Gastrocnemius medialis (tissue), 4 donors: Measurements from ENCODE around the gene NR2C2. TPM values are rescaled to one million over a fixed set of nuclear protein-coding genes. Genes with fewer than 3 reads are reported as not detected.
A peak's percentile ranks its signal among the peaks of the same experiment; 100 is the strongest.
"Not testable (repeated sequence)": the region's sequence is repeated elsewhere in the genome, so short reads cannot be mapped to it uniquely, and the experiment has no call there.

Source experiments
- ATAC-seq, 2 donors: fragments of 150-250 bp; one replicate each; pipeline ENCODE4 v1.9.1; 2016
- DNase-seq, 2 donors: peaks; one replicate each; pipeline ENCODE4 v3.0.0-alpha.2; 2019
- H3K27ac ChIP-seq, 4 donors: fragments of 200-600 bp; sonication (generic); 1 replicate in 1 of 4; 2 replicates in 3 of 4; pipeline ENCODE4 v1.5.1; 2016 to 2018; ENCODE audit warnings: mild to moderate bottlenecking in 2 of 4, moderate library complexity in 1 of 4
- H3K27me3 ChIP-seq, 3 donors: fragments of 200-600 bp; sonication (generic) in 2 of 3; 1 replicate in 1 of 3; 2 replicates in 2 of 3; pipeline versions ENCODE4 v1.5.1 to v1.6.0; 2016 to 2019; ENCODE audit warnings: mild to moderate bottlenecking in 1 of 3, moderate library complexity in 1 of 3
- H3K36me3 ChIP-seq, 2 donors: fragments of 200-600 bp; sonication (generic) in 1 of 2; one replicate each; pipeline ENCODE4 v1.5.1; 2017 to 2018
- H3K4me1 ChIP-seq, 2 donors: fragments of 200-600 bp; sonication (generic) in 1 of 2; one replicate each; pipeline ENCODE4 v1.5.1; 2016 to 2017; ENCODE audit warnings: mild to moderate bottlenecking in 2 of 2
- H3K4me3 ChIP-seq, 4 donors: fragments of 200-600 bp; sonication (generic) in 3 of 4; 1 replicate in 1 of 4; 2 replicates in 3 of 4; pipeline ENCODE4 v1.5.1; 2016 to 2019; ENCODE audit warnings: mild to moderate bottlenecking in 2 of 4
- H3K9me3 ChIP-seq, 3 donors: fragments of 200-600 bp; sonication (generic) in 2 of 3; 1 replicate in 1 of 3; 2 replicates in 2 of 3; pipeline ENCODE4 v1.5.1; 2016 to 2019
- CTCF ChIP-seq, 5 experiments: fragments of 450-650 bp in 3 of 5; fragments of 200-600 bp in 2 of 5; sonication (generic) in 2 of 5; IDR thresholded peaks in 4 of 5; conservative IDR thresholded peaks in 1 of 5; 1 replicate in 4 of 5; 2 replicates in 1 of 5; pipeline ENCODE4 v1.5.1; 2016 to 2019; ENCODE audit warnings: antibody characterized with exemption in 5 of 5, mild to moderate bottlenecking in 3 of 5, moderate library complexity in 3 of 5
- POLR2A ChIP-seq, 2 donors: fragments of 450-650 bp; IDR thresholded peaks; one replicate each; pipeline ENCODE4 v1.6.1; 2017; ENCODE audit warnings: antibody characterized with exemption in 2 of 2, mild to moderate bottlenecking in 2 of 2, moderate library complexity in 2 of 2
- in situ Hi-C, 4 donors: fragments of 200-750 bp; cut with MboI; loops; one replicate each; pipeline versions ENCODE4 v1.15.0 to v1.8.0; 2017; ENCODE audit warnings: low sequenced_read_pairs in 4 of 4
- intact Hi-C: fragments of 100-400 bp; cut with DNase I; formaldehyde crosslinking; loops from one replicate; pipeline ENCODE4 v1.15.1; 2023; ENCODE audit warnings: low total_unique reads
- total RNA-seq, 4 donors: library from RNA; depleted of rRNA; stranded (reverse); fragments of >200 nt; gene quantifications; one replicate each; pipeline versions ENCODE4 v1.1.0 to v1.2.3, GENCODE V29; 2016

NR2C2 gene
- total RNA-seq, 4 donors from 2014 or later = 26.0 to 45.5 (median 33.2) TPM

- Histone ChIP-seq H3K4me1 (no peaks in the 10 kb centered on the region), H3K27ac (no peak overlapping the region), H3K9me3 (no peaks in the 10 kb centered on the region), H3K27me3 (no peaks in the 10 kb centered on the region), H3K36me3 (no peaks in the 10 kb centered on the region), H3K4me3 (no peak overlapping the region)
- ATAC-seq (peak; percentile 75 to 77), DNase-seq (peak; percentile 17 to 46)
- intact Hi-C loops = loop anchor here (5.0 kb wide), 1 partner anchor 40 kb away; no protein-coding TSS in a partner anchor
- in situ Hi-C loops = loop anchor here in 2 of 4 donors (25.0 kb wide), 2 partner anchors 115 to 240 kb away; partner anchors contain the start of gene CCDC174 (in 1 of the 2)
- no peak for TF ChIP-seq POLR2A (IDR thresholded peaks at IDR 0.05)
Measured at GRCh38 chr3:14902719-14903118, 44.7 kb upstream of the NR2C2 start.

- H3K4me3 ChIP-seq, DNase-seq, H3K9me3 ChIP-seq, H3K27me3 ChIP-seq, ATAC-seq, H3K36me3 ChIP-seq, H3K4me1 ChIP-seq, H3K27ac ChIP-seq: not testable (repeated sequence)
- in situ Hi-C loops (loop anchor here in 2 of 4 donors (25.0 kb wide), 2 partner anchors 116 to 241 kb away; partner anchors contain the start of gene CCDC174 (in 1 of the 2)), intact Hi-C loops (loop anchor here (5.0 kb wide), 1 partner anchor 41 kb away; no protein-coding TSS in a partner anchor)
Measured at GRCh38 chr3:14903501-14903900, 43.9 kb upstream of the NR2C2 start.

- Histone ChIP-seq H3K4me3 (no peak overlapping the region), H3K36me3 (no peaks in the 10 kb centered on the region), H3K27ac (no peak overlapping the region), H3K9me3 (no peaks in the 10 kb centered on the region), H3K27me3 (no peaks in the 10 kb centered on the region), H3K4me1 (no peaks in the 10 kb centered on the region)
- in situ Hi-C loops = loop anchor here in 2 of 4 donors (25.0 kb wide), 2 partner anchors 118 to 243 kb away; partner anchors contain the start of gene CCDC174 (in 1 of the 2)
- DNase-seq = no peak
- no peak for ATAC-seq
- TF ChIP-seq POLR2A (IDR thresholded peaks at IDR 0.05) = no peak
- no peak for TF ChIP-seq CTCF (IDR thresholded peaks at IDR 0.05 in 4 of 5, conservative IDR thresholded peaks at IDR 0.05 in 1 of 5)
- intact Hi-C loops = no loop called here
Measured at GRCh38 chr3:14905055-14905657, 42.2 kb upstream of the NR2C2 start.

GRCh38 chr3:14906355-14906971, 40.9 kb upstream of the NR2C2 start:
- no peaks in the 10 kb centered on the region for H3K36me3 ChIP-seq
- in situ Hi-C loops = loop anchor here in 2 of 4 donors (25.0 kb wide), 2 partner anchors 119 to 244 kb away; partner anchors contain the start of gene CCDC174 (in 1 of the 2)
- no peaks in the 10 kb centered on the region for H3K4me1 ChIP-seq
- intact Hi-C loops = no loop called here
- no peaks in the 10 kb centered on the region for H3K9me3 ChIP-seq
- no peak for TF ChIP-seq CTCF (IDR thresholded peaks at IDR 0.05 in 4 of 5, conservative IDR thresholded peaks at IDR 0.05 in 1 of 5)
- no peak for TF ChIP-seq POLR2A (IDR thresholded peaks at IDR 0.05)
- no peaks in the 10 kb centered on the region for H3K27me3 ChIP-seq
- no peak for DNase-seq
- no peak overlapping the region for H3K27ac ChIP-seq
- ATAC-seq = no peak
- no peak overlapping the region for H3K4me3 ChIP-seq

GRCh38 chr3:14907043-14907966, 40.1 kb upstream of the NR2C2 start:
- no peaks in the 10 kb centered on the region for H3K36me3 ChIP-seq
- no peak for TF ChIP-seq CTCF (IDR thresholded peaks at IDR 0.05 in 4 of 5, conservative IDR thresholded peaks at IDR 0.05 in 1 of 5)
- TF ChIP-seq POLR2A (IDR thresholded peaks at IDR 0.05) = no peak
- DNase-seq = no peak
- no peak for ATAC-seq
- intact Hi-C loops = no loop called here
- no peak overlapping the region for H3K4me3 ChIP-seq
- H3K27ac ChIP-seq = no peak overlapping the region
- H3K27me3 ChIP-seq = no peaks in the 10 kb centered on the region
- H3K9me3 ChIP-seq = no peaks in the 10 kb centered on the region
- in situ Hi-C loops = loop anchor here in 2 of 4 donors (25.0 kb wide), 2 partner anchors 120 to 245 kb away; partner anchors contain the start of gene CCDC174 (in 1 of the 2)
- no peaks in the 10 kb centered on the region for H3K4me1 ChIP-seq
